ENCODE data around the gene DDI2. TPM values are rescaled to one million over a fixed set of nuclear protein-coding genes. Genes with fewer than 3 reads are reported as not detected.

Gene DDI2
- total RNA-seq, 4 donors from 2014 or later, result 41.7 to 79.8 (median 61.8) TPM

- DNase-seq (ENCODE audit: low spot score in 2 of 2), result no peak
- H3K27ac ChIP-seq, result peak overlapping the region in 2 of 4 donors; percentile 14 to 45
- no peaks in the 10 kb centered on the region for H3K27me3 ChIP-seq
- H3K9me3 ChIP-seq, result no peaks in the 10 kb centered on the region
- H3K36me3 ChIP-seq, result peaks cover 0 to 53% (median 6%) of the 10 kb centered on the region in 3 donors
- 63 to 65% methylated on average over 1 of the region's 1 CpG for WGBS, 2 donors
- H3K4me3 ChIP-seq, result no peak overlapping the region
- H3K4me1 ChIP-seq, result peaks cover 0 to 54% (median 13%) of the 10 kb centered on the region in 4 donors
- TF ChIP-seq EP300 (IDR thresholded peaks at IDR 0.05) (no peak), POLR2A (IDR thresholded peaks at IDR 0.05) (no peak)
- TF ChIP-seq, protein P1, sequence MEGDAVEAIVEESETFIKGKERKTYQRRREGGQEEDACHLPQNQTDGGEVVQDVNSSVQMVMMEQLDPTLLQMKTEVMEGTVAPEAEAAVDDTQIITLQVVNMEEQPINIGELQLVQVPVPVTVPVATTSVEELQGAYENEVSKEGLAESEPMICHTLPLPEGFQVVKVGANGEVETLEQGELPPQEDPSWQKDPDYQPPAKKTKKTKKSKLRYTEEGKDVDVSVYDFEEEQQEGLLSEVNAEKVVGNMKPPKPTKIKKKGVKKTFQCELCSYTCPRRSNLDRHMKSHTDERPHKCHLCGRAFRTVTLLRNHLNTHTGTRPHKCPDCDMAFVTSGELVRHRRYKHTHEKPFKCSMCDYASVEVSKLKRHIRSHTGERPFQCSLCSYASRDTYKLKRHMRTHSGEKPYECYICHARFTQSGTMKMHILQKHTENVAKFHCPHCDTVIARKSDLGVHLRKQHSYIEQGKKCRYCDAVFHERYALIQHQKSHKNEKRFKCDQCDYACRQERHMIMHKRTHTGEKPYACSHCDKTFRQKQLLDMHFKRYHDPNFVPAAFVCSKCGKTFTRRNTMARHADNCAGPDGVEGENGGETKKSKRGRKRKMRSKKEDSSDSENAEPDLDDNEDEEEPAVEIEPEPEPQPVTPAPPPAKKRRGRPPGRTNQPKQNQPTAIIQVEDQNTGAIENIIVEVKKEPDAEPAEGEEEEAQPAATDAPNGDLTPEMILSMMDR (IDR thresholded peaks at IDR 0.05), result no peak
These were observed 10.7 kb downstream of the DDI2 start for GRCh38 chr1:15628003-15628402.

DNA sequence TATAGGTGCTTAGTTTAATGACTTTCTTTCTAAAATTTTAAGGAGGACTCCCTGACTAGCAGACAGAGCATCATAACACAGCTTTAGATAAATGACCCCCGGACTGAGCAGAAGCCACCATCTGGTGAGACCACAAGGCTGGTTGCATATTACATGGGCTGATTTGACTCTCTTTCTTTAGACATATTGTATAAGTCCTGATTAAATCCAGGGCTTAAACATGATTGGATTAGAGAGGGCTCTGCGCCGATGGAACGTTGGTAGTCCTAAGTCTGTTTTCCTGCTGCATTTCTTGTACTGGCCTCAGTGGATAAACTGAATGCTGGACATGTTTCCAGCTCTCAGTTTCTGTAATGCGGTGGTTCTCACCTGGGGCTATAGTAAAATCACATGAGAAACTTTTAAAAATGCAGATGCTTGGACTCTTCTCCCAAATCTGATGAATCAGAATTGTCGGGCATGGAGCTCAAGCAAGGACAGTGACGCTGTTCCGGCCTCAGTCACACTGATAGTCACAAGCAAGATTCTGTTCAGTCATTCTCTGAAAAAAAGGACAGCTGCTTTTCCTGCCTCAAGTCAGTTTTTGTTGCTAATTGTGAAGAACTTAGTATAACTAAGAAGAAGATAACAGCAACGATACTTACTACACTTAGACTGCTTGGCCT, 16.6 kb downstream of the DDI2 start:
- TF ChIP-seq EP300 (IDR thresholded peaks at IDR 0.05) (no peak), POLR2A (IDR thresholded peaks at IDR 0.05) (no peak)
- TF ChIP-seq, protein P1 (IDR thresholded peaks at IDR 0.05), result no peak
- no peaks in the 10 kb centered on the region for H3K9me3 ChIP-seq
- DNase-seq (ENCODE audit: low spot score in 2 of 2), result no peak
- no peak overlapping the region for H3K4me3 ChIP-seq
- no peaks in the 10 kb centered on the region for H3K27me3 ChIP-seq
- WGBS, 2 donors, result 95 to 96% methylated on average over 9 of the region's 9 CpGs
- H3K36me3 ChIP-seq, result peaks cover 2 to 91% (median 25%) of the 10 kb centered on the region in 3 donors
- peaks cover 0 to 7% (median 0%) of the 10 kb centered on the region in 4 donors for H3K4me1 ChIP-seq
- no peak overlapping the region for H3K27ac ChIP-seq

GRCh38 chr1:15636436-15636835, 19.2 kb downstream of the DDI2 start:
- WGBS, 2 donors, result 92 to 95% methylated on average over 4 of the region's 4 CpGs
- Histone ChIP-seq H3K27me3 (no peaks in the 10 kb centered on the region), H3K36me3 (peaks cover 2 to 84% (median 25%) of the 10 kb centered on the region in 3 donors), H3K4me3 (no peak overlapping the region), H3K9me3 (no peaks in the 10 kb centered on the region), H3K27ac (no peak overlapping the region), H3K4me1 (peaks cover 0 to 5% (median 0%) of the 10 kb centered on the region in 4 donors)
- DNase-seq (ENCODE audit: low spot score in 2 of 2), result no peak
- TF ChIP-seq POLR2A (IDR thresholded peaks at IDR 0.05) (no peak), EP300 (IDR thresholded peaks at IDR 0.05) (no peak)
- TF ChIP-seq, protein P1 (IDR thresholded peaks at IDR 0.05), result no peak

DNA sequence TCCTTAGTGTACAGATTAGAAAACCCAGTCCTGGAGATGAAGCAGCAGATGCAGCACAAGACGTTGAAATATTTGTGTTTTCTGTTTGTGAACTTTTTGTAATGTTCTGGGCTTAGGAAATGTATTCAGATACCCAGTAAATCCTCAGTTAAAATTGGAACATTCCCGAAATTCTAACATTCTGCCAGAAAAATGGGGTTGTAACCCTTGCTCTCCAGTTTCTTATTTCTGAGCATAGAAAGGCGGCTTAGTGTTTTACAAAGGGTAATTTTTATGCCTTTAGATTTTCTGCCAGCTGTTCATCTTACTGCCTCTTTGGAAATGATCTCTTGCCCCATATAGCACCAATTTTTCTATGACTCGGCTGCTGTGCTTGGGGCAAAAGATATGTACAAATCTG, 20.6 kb downstream of the DDI2 start:
- Histone ChIP-seq H3K27ac (peak overlapping the region in 2 of 4 donors; percentile 25 to 41), H3K36me3 (peaks cover 2 to 81% (median 19%) of the 10 kb centered on the region in 3 donors), H3K4me1 (peaks cover 0 to 5% (median 0%) of the 10 kb centered on the region in 4 donors), H3K27me3 (no peaks in the 10 kb centered on the region), H3K4me3 (no peak overlapping the region), H3K9me3 (no peaks in the 10 kb centered on the region)
- DNase-seq (ENCODE audit: low spot score in 2 of 2), result no peak
- 35 to 41% methylated on average over 4 of the region's 4 CpGs for WGBS, 2 donors
- TF ChIP-seq, protein P1 (IDR thresholded peaks at IDR 0.05), result no peak
- TF ChIP-seq POLR2A (IDR thresholded peaks at IDR 0.05) (no peak), EP300 (IDR thresholded peaks at IDR 0.05) (no peak)

DNA sequence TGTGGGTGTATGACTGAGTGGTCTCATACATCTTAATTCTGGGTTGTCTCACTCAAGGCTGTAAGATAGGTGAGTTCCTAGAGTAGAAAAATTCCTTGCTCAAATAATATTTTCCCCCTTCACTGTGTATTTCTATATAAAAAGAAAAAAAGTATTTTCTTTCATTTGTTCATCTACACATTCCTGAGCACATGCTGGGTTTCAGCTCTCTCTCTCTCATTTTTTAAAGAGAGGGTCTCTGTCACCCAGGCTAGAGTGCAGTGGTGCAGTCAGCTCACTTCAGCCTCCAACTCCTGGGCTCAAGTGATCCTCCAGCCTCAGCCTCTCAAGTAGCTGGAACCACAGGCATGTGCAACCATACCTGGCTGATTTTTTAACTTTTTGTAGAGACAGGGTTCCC, 22.0 kb downstream of the DDI2 start:
- peak overlapping the region in 2 of 4 donors; percentile 9 to 25 for H3K27ac ChIP-seq
- no peak for DNase-seq (ENCODE audit: low spot score in 2 of 2)
- H3K9me3 ChIP-seq, result no peaks in the 10 kb centered on the region
- H3K4me1 ChIP-seq, result peaks cover 0 to 5% (median 0%) of the 10 kb centered on the region in 4 donors
- H3K36me3 ChIP-seq, result peaks cover 2 to 81% (median 19%) of the 10 kb centered on the region in 3 donors
- H3K4me3 ChIP-seq, result no peak overlapping the region
- no peak for TF ChIP-seq EP300 (IDR thresholded peaks at IDR 0.05)
- no peak for TF ChIP-seq POLR2A (IDR thresholded peaks at IDR 0.05)
- TF ChIP-seq, protein P1 (IDR thresholded peaks at IDR 0.05), result no peak
- H3K27me3 ChIP-seq, result no peaks in the 10 kb centered on the region

All from tibial nerve (tissue), 4 donors.